Measurements from ENCODE around the gene AKIP1. TPM values are rescaled to one million over a fixed set of nuclear protein-coding genes. Genes with fewer than 3 reads are reported as not detected.
A peak's percentile ranks its signal among the peaks of the same experiment; 100 is the strongest.

The AKIP1 gene
- total and polyA plus RNA-seq, 4 donors, result 9.3 to 12.3 (median 9.9) TPM

DNA sequence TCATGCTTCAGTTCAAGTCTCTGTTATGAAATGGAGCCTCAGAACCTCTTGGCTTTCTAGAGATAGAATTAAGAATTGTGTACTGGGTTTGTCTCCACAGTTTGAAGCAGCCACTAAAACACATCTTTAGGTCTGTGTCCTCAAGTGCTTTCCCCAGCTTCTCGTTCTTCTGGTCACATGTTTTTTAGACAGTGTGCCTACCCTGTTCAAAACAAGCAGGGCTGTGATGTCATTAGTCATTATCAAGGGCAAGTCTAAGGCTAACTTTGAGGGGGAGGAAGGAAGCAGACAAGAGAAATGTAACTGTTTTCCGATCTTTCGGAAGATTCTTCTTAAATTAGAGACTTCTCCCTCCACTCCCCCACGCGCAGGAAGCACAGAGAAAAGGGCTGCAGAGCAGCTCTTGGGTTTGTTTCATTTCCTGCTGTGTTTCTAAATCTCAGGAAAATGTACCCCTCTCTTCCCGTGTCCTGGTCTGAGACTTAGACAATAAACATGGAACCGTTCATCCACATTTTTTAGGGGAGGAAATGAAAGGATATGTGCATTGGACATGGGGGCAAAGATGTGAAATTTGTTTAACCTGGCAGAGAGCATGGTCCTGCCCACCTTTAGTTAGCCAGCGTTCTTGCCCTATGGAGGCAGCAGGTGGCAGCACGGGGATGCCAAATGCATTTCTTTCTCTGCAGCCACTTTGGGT, 3.1 kb downstream of the AKIP1 start:
- H3K9ac ChIP-seq (ENCODE audit: low read depth in 1 of 2, low read length in 2 of 2), result peak overlapping the region; percentile 55 to 56
- H3K4me1 ChIP-seq (ENCODE audit: control insufficient read depth in 4 of 4, insufficient read depth in 4 of 4, low read length in 3 of 4), result peaks cover 0 to 16% (median 12%) of the 10 kb centered on the region in 4 donors
- H3K9me3 ChIP-seq (ENCODE audit: control insufficient read depth in 4 of 4, low read length in 3 of 4), result no peaks in the 10 kb centered on the region
- H3K36me3 ChIP-seq (ENCODE audit: control insufficient read depth in 4 of 4, insufficient read depth in 3 of 4, low read depth in 1 of 4, low read length in 3 of 4), result peaks cover 1 to 23% (median 10%) of the 10 kb centered on the region in 4 donors
- H3K27ac ChIP-seq (ENCODE audit: low read depth in 1 of 2, low read length in 2 of 2), result peak overlapping the region; percentile 31 to 52
- no peak for TF ChIP-seq EGR1 (IDR thresholded peaks at IDR 0.05; ENCODE audit: low read depth in 2 of 2)
- TF ChIP-seq, protein P1, sequence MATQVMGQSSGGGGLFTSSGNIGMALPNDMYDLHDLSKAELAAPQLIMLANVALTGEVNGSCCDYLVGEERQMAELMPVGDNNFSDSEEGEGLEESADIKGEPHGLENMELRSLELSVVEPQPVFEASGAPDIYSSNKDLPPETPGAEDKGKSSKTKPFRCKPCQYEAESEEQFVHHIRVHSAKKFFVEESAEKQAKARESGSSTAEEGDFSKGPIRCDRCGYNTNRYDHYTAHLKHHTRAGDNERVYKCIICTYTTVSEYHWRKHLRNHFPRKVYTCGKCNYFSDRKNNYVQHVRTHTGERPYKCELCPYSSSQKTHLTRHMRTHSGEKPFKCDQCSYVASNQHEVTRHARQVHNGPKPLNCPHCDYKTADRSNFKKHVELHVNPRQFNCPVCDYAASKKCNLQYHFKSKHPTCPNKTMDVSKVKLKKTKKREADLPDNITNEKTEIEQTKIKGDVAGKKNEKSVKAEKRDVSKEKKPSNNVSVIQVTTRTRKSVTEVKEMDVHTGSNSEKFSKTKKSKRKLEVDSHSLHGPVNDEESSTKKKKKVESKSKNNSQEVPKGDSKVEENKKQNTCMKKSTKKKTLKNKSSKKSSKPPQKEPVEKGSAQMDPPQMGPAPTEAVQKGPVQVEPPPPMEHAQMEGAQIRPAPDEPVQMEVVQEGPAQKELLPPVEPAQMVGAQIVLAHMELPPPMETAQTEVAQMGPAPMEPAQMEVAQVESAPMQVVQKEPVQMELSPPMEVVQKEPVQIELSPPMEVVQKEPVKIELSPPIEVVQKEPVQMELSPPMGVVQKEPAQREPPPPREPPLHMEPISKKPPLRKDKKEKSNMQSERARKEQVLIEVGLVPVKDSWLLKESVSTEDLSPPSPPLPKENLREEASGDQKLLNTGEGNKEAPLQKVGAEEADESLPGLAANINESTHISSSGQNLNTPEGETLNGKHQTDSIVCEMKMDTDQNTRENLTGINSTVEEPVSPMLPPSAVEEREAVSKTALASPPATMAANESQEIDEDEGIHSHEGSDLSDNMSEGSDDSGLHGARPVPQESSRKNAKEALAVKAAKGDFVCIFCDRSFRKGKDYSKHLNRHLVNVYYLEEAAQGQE (IDR thresholded peaks at IDR 0.05), result no peak
- TF ChIP-seq, protein P2, sequence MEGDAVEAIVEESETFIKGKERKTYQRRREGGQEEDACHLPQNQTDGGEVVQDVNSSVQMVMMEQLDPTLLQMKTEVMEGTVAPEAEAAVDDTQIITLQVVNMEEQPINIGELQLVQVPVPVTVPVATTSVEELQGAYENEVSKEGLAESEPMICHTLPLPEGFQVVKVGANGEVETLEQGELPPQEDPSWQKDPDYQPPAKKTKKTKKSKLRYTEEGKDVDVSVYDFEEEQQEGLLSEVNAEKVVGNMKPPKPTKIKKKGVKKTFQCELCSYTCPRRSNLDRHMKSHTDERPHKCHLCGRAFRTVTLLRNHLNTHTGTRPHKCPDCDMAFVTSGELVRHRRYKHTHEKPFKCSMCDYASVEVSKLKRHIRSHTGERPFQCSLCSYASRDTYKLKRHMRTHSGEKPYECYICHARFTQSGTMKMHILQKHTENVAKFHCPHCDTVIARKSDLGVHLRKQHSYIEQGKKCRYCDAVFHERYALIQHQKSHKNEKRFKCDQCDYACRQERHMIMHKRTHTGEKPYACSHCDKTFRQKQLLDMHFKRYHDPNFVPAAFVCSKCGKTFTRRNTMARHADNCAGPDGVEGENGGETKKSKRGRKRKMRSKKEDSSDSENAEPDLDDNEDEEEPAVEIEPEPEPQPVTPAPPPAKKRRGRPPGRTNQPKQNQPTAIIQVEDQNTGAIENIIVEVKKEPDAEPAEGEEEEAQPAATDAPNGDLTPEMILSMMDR (IDR thresholded peaks at IDR 0.05; ENCODE audit: low read depth, low read length, missing input control), result peak; percentile 32
- no peak for TF ChIP-seq TAF1 (conservative IDR thresholded peaks at IDR 0.05)
- peak; percentile 56 to 73 for TF ChIP-seq RAD21 (IDR thresholded peaks at IDR 0.05)
- TF ChIP-seq, protein P3, sequence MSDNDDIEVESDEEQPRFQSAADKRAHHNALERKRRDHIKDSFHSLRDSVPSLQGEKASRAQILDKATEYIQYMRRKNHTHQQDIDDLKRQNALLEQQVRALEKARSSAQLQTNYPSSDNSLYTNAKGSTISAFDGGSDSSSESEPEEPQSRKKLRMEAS (IDR thresholded peaks at IDR 0.05), result no peak
- TF ChIP-seq HNF4A (conservative IDR thresholded peaks at IDR 0.05), result no peak
- TF ChIP-seq JUND (IDR thresholded peaks at IDR 0.05), result no peak
- no peak for TF ChIP-seq SP1 (IDR thresholded peaks at IDR 0.05)
- TF ChIP-seq NR2F2 (IDR thresholded peaks at IDR 0.05), result peak; percentile 30
- no peak for TF ChIP-seq GABPA (IDR thresholded peaks at IDR 0.05 in 1 of 2, conservative IDR thresholded peaks at IDR 0.05 in 1 of 2)
- TF ChIP-seq RXRA (IDR thresholded peaks at IDR 0.05), result no peak
- TF ChIP-seq YY1 (IDR thresholded peaks at IDR 0.05), result no peak
- no peak for TF ChIP-seq FOXA1 (IDR thresholded peaks at IDR 0.05)
- TF ChIP-seq HNF4G (IDR thresholded peaks at IDR 0.05), result no peak
- TF ChIP-seq FOXA2 (IDR thresholded peaks at IDR 0.05), result peak; percentile 4
- TF ChIP-seq, protein P4, sequence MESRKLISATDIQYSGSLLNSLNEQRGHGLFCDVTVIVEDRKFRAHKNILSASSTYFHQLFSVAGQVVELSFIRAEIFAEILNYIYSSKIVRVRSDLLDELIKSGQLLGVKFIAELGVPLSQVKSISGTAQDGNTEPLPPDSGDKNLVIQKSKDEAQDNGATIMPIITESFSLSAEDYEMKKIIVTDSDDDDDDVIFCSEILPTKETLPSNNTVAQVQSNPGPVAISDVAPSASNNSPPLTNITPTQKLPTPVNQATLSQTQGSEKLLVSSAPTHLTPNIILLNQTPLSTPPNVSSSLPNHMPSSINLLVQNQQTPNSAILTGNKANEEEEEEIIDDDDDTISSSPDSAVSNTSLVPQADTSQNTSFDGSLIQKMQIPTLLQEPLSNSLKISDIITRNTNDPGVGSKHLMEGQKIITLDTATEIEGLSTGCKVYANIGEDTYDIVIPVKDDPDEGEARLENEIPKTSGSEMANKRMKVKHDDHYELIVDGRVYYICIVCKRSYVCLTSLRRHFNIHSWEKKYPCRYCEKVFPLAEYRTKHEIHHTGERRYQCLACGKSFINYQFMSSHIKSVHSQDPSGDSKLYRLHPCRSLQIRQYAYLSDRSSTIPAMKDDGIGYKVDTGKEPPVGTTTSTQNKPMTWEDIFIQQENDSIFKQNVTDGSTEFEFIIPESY (IDR thresholded peaks at IDR 0.05), result no peak
- no peaks in the 10 kb centered on the region for H3K27me3 ChIP-seq (ENCODE audit: control insufficient read depth in 4 of 4, insufficient read depth in 4 of 4, low read length in 3 of 4)
- peak overlapping the region in 1 of 3 donors; percentile 9 for H3K4me3 ChIP-seq (ENCODE audit: low read depth in 1 of 3, low read length in 3 of 3)
- DNase-seq (ENCODE audit: low spot score), result no peak
- WGBS, result 43% methylated on average over 9 of the region's 9 CpGs
